PC-3 (cell line): ENCODE data around the gene ACP3. TPM values are rescaled to one million over a fixed set of nuclear protein-coding genes. Genes with fewer than 3 reads are reported as not detected.

Experiments used
- ATAC-seq: fragments of 200-7000 bp; cut with Tn5 transposase; 2 replicates; pipeline ENCODE4 v1.9.1; 2020; ENCODE audit warnings: mild to moderate bottlenecking, moderate library complexity
- BruUV-seq: library from RNA; stranded (reverse); fragments of 400-500 nt; replicated peaks from 2 replicates; lab custom pipeline; 2021; lab: Mats Ljungman, UMichigan
- CTCF ChIA-PET: fragments of 300-600 bp; sonication (Branson Sonifier 250); formaldehyde crosslinking; loops from one replicate; lab custom pipeline; 2022; ENCODE audit warnings: antibody characterized with exemption; lab: Charles Lee
- POLR2A ChIA-PET: fragments of 300-600 bp; sonication (Branson Sonifier 250); formaldehyde crosslinking; loops from one replicate; lab custom pipeline; 2022; ENCODE audit warnings: antibody characterized with exemption; ENCODE audit not compliant: unreplicated experiment; lab: Charles Lee
- DNase-seq: peaks from one replicate; pipeline ENCODE4 v3.0.0-alpha.2; 2015
- H2AFZ ChIP-seq: fragments of 300-600 bp; sonication (generic); 2 replicates; pipeline ENCODE4 v1.6.0; 2016; ENCODE audit warnings: antibody characterized with exemption, low read length
- H3F3A ChIP-seq: fragments of 300-600 bp; sonication (generic); one replicate; pipeline ENCODE4 v1.6.0; 2017; ENCODE audit warnings: antibody characterized with exemption, low read length, control low read depth, mild to moderate bottlenecking; ENCODE audit not compliant: unreplicated experiment
- H3K27ac ChIP-seq: fragments of 300-600 bp; sonication (generic); 2 replicates; pipeline ENCODE4 v1.5.1; 2016; ENCODE audit warnings: mild to moderate bottlenecking, low read length
- H3K27me3 ChIP-seq: fragments of 300-600 bp; sonication (generic); 2 replicates; pipeline ENCODE4 v1.6.1; 2016; ENCODE audit warnings: low read length, mixed read lengths
- H3K36me3 ChIP-seq: fragments of 300-600 bp; sonication (generic); 2 replicates; pipeline ENCODE4 v1.6.1; 2016; ENCODE audit warnings: low read depth, mixed run types, low read length, mixed read lengths
- H3K4me1 ChIP-seq: fragments of 300-600 bp; sonication (generic); 2 replicates; pipeline ENCODE4 v1.5.1; 2016; ENCODE audit warnings: low read length; ENCODE audit not compliant: insufficient read depth
- H3K4me2 ChIP-seq: fragments of 300-600 bp; sonication (generic); 2 replicates; pipeline ENCODE4 v1.6.0; 2016; ENCODE audit warnings: low read length
- H3K4me3 ChIP-seq: fragments of 300-600 bp; sonication (generic); 2 replicates; pipeline ENCODE4 v1.5.1; 2016; ENCODE audit warnings: mild to moderate bottlenecking, low read length, mixed read lengths
- H3K79me2 ChIP-seq: fragments of 300-600 bp; sonication (generic); 2 replicates; pipeline ENCODE4 v1.6.1; 2017; ENCODE audit warnings: low read length, mixed read lengths
- H3K9ac ChIP-seq: fragments of 300-600 bp; sonication (generic); 2 replicates; pipeline ENCODE4 v1.6.0; 2016; ENCODE audit warnings: mild to moderate bottlenecking, low read length
- H3K9me2 ChIP-seq: fragments of 300-600 bp; sonication (generic); replicated peaks from 2 replicates; pipeline ENCODE4 v1.6.1; 2016; ENCODE audit warnings: mixed run types, low read length, mixed read lengths
- H3K9me3 ChIP-seq: fragments of 300-600 bp; sonication (generic); 2 replicates; pipeline ENCODE4 v1.6.1; 2016; ENCODE audit warnings: low read length, mixed read lengths
- H4K20me1 ChIP-seq: fragments of 300-600 bp; sonication (generic); 2 replicates; pipeline ENCODE4 v1.6.1; 2016; ENCODE audit warnings: low read length, mixed read lengths
- CTCF ChIP-seq: fragments of 300-600 bp; sonication (generic); conservative IDR thresholded peaks from 2 replicates; pipeline ENCODE4 v1.5.1; 2017; ENCODE audit warnings: antibody characterized with exemption, low read depth, mild to moderate bottlenecking, low read length
- EZH2 ChIP-seq: fragments of 300-600 bp; sonication (generic); IDR thresholded peaks from one replicate; pipeline ENCODE4 v1.6.1; 2017; ENCODE audit warnings: antibody characterized with exemption, mild to moderate bottlenecking, low read length; ENCODE audit not compliant: unreplicated experiment
- EZH2phosphoT487 ChIP-seq: fragments of 300-600 bp; sonication (generic); IDR thresholded peaks from 2 replicates; pipeline ENCODE4 v1.6.1; 2018; ENCODE audit warnings: mild to moderate bottlenecking, antibody characterized with exemption, low read length, borderline replicate concordance
- intact Hi-C: fragments of 100-400 bp; cut with micrococcal nuclease; formaldehyde crosslinking; loops from 2 replicates; pipeline ENCODE4 v1.9.0; 2023
- total RNA-seq: library from RNA; depleted of rRNA; stranded (reverse); fragments of >200 nt; gene quantifications from 2 replicates; pipeline ENCODE4 v1.2.3, GENCODE V29; 2014

The ACP3 gene
- total RNA-seq, 1 experiment from 2014 or later, result 0.15 TPM

DNA sequence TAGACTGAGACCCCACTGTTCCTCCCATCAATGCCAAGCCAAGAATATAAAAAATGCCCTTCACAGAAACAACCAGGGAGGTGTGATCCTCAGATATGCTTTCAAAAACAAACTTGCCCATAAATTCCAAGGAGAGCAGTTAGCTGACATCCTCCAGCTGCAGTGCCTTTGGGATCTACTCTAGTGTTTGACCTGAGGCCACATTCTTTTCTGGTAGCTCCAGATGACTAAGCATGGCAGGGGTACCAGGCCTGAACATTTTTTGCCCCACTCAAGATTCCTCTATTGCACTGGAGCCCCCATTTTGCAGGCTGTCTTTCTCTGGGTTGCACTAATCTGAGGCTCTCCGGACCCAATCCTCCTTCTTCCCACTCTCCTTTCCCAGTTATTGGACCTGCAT lies 27.9 kb upstream of the ACP3 start:
- TF ChIP-seq EZH2phosphoT487, result no peak
- TF ChIP-seq CTCF, result no peak
- no peak for TF ChIP-seq EZH2

DNA sequence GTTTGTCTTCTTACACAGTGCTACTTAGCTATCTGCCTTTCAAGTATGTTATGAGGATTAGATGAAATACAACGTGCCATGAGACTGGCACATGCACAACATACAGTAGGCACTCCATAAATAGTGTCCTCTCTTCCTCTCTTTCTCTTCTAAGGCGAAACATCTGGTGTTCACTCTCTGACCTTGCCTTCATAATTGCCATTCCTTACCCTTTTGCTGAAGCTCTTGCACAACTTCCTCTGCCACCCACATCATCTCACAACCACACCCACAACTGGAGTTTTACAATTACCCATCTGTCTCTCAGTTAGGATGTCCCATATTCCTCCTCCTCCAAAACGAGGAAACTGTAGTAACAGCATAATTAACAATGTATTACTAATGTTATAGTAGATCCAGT lies 26.4 kb upstream of the ACP3 start:
- Histone ChIP-seq H3K27me3 (no peaks in the 10 kb centered on the region), H3F3A (no peaks in the 10 kb centered on the region), H3K4me3 (no peak overlapping the region), H3K9me2 (no peaks in the 10 kb centered on the region), H3K27ac (no peak overlapping the region), H3K4me1 (no peaks in the 10 kb centered on the region), H3K4me2 (no peak overlapping the region), H3K9ac (no peak overlapping the region), H3K9me3 (no peaks in the 10 kb centered on the region), H3K79me2 (no peaks in the 10 kb centered on the region), H3K36me3 (no peaks in the 10 kb centered on the region), H2AFZ (no peak overlapping the region), H4K20me1 (no peaks in the 10 kb centered on the region)
- DNase-seq (peak; percentile 6), ATAC-seq (no peak)
- CTCF ChIA-PET, result no interaction called here
- POLR2A ChIA-PET, result no interaction called here
- TF ChIP-seq CTCF, result no peak
- TF ChIP-seq EZH2phosphoT487, result no peak
- TF ChIP-seq EZH2, result no peak
- BruUV-seq, result no TSS peak
- intact Hi-C loops, result no loop called here

More for the DNA sequence above, 27.9 kb upstream of the ACP3 start:
- Histone ChIP-seq H3K27me3 (no peaks in the 10 kb centered on the region), H3K27ac (no peak overlapping the region), H2AFZ (no peak overlapping the region), H3K79me2 (no peaks in the 10 kb centered on the region), H3K4me1 (no peaks in the 10 kb centered on the region), H3K9me2 (no peaks in the 10 kb centered on the region), H3K9me3 (no peaks in the 10 kb centered on the region), H4K20me1 (no peaks in the 10 kb centered on the region), H3K9ac (no peak overlapping the region), H3K36me3 (no peaks in the 10 kb centered on the region), H3K4me2 (no peak overlapping the region), H3K4me3 (no peak overlapping the region), H3F3A (no peaks in the 10 kb centered on the region)
- BruUV-seq, result no TSS peak
- ATAC-seq (no peak), DNase-seq (no peak)
- intact Hi-C loops, result no loop called here
- ChIA-PET CTCF (no interaction called here), POLR2A (interaction anchor here (0.6 kb wide), 2 partner anchors 16 kb away, joined by 3 read pairs; no protein-coding TSS in a partner anchor)

GRCh38 chr3:132292042-132292441 lies 25.2 kb upstream of the ACP3 start:
- Histone ChIP-seq H3K4me2 (no peak overlapping the region), H3K9me2 (no peaks in the 10 kb centered on the region), H3K27me3 (no peaks in the 10 kb centered on the region), H2AFZ (no peak overlapping the region), H4K20me1 (no peaks in the 10 kb centered on the region), H3K27ac (no peak overlapping the region), H3K4me1 (no peaks in the 10 kb centered on the region), H3K9ac (no peak overlapping the region), H3K4me3 (no peak overlapping the region), H3K36me3 (no peaks in the 10 kb centered on the region), H3F3A (no peaks in the 10 kb centered on the region), H3K9me3 (no peaks in the 10 kb centered on the region), H3K79me2 (no peaks in the 10 kb centered on the region)
- ChIA-PET CTCF (no interaction called here), POLR2A (no interaction called here)
- DNase-seq (no peak), ATAC-seq (no peak)
- TF ChIP-seq CTCF (no peak), EZH2 (no peak), EZH2phosphoT487 (no peak)
- no TSS peak for BruUV-seq
- intact Hi-C loops, result no loop called here
